Esophagus squamous epithelium (tissue), 4 donors: ENCODE measurements around the gene KRT8.

Experiments used
- POLR2A ChIP-seq, 4 donors: fragments of 450-650 bp; IDR thresholded peaks; one replicate each; pipeline ENCODE4 v1.6.1; 2017; ENCODE audit warnings: antibody characterized with exemption in 4 of 4, mild to moderate bottlenecking in 4 of 4, moderate library complexity in 3 of 4
- TF ChIP-seq, protein P1 (sequence below), 6 experiments: fragments of 450-650 bp in 4 of 6; fragments of 200-600 bp in 2 of 6; sonication (generic) in 2 of 6; IDR thresholded peaks; one replicate each; pipeline ENCODE4 v1.5.1; 2016 to 2019; ENCODE audit warnings: antibody characterized with exemption in 6 of 6, mild to moderate bottlenecking in 4 of 6, moderate library complexity in 4 of 6

DNA sequence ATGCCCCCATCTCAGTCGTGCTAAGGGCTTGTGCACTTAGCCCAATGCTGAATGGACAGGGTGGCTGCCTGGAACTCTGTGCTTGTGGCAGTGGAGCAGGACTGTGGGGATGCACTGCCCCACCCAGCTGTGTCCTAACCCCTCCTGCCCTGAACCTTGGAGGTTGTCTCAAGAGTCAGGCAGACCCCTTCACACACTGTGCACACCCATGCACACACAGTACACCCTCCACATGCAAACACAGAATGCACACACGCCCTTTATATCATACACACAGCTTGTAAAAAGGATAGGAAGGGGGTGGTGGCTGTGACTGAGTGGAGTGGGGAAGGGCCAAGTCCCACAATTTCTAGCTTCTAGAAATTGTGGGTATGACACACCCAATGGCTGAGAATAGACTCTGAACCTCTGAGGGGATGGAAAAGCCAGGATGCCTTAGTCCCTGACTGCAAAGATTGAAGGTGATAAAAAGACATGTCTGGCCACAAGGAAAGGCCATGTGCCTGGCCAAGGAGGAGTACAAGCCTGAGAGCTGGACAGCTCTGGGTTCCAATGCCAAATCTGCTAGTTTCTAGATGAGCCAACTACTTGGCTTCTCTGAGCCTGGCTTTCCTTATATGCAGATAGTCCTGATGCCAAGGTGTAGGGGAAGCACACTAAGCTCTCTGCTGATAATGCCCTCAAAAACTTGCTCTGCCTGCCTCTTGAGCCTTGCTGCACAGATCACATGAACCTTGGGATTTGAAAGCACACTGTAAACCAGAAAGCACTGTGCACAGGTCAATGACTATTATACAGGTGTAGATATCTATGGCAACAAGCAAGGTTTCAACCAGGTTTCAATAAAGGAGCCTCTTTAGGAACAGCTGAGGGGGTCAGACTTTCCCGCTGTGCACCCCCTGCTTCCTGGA is 8.4 kb downstream of the KRT8 start:
- TF ChIP-seq, protein P1, sequence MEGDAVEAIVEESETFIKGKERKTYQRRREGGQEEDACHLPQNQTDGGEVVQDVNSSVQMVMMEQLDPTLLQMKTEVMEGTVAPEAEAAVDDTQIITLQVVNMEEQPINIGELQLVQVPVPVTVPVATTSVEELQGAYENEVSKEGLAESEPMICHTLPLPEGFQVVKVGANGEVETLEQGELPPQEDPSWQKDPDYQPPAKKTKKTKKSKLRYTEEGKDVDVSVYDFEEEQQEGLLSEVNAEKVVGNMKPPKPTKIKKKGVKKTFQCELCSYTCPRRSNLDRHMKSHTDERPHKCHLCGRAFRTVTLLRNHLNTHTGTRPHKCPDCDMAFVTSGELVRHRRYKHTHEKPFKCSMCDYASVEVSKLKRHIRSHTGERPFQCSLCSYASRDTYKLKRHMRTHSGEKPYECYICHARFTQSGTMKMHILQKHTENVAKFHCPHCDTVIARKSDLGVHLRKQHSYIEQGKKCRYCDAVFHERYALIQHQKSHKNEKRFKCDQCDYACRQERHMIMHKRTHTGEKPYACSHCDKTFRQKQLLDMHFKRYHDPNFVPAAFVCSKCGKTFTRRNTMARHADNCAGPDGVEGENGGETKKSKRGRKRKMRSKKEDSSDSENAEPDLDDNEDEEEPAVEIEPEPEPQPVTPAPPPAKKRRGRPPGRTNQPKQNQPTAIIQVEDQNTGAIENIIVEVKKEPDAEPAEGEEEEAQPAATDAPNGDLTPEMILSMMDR (IDR thresholded peaks at IDR 0.05) = no peak
- TF ChIP-seq POLR2A (IDR thresholded peaks at IDR 0.05) = no peak
